Natural killer cell (primary cell): ENCODE measurements around the gene OTP. TPM values are rescaled to one million over a fixed set of nuclear protein-coding genes. Genes with fewer than 3 reads are reported as not detected.

Source experiments
- ATAC-seq, 3 donors: fragments of 150-1000 bp in 2 of 3; fragments of 200-7000 bp in 1 of 3; cut with Tn5 transposase; 1 replicate in 1 of 3; 2 replicates in 2 of 3; pipeline ENCODE4 v1.10.0; 2021; ENCODE audit warnings: mild to moderate bottlenecking in 2 of 3, moderate library complexity in 2 of 3
- DNase-seq, 2 donors: peaks; one replicate each; pipeline versions ENCODE4 v3.0.0 to v3.0.0-alpha.2; 2013 to 2021; ENCODE audit warnings: mixed read lengths in 1 of 2
- H3K27ac ChIP-seq: one replicate; pipeline ENCODE4 v1.5.1; 2013; ENCODE audit warnings: mild to moderate bottlenecking, low read length
- H3K27me3 ChIP-seq: one replicate; pipeline ENCODE4 v1.6.1; 2013; ENCODE audit warnings: low read length; ENCODE audit not compliant: control insufficient read depth, insufficient read depth
- H3K36me3 ChIP-seq: one replicate; pipeline ENCODE4 v1.6.1; 2013; ENCODE audit warnings: low read length; ENCODE audit not compliant: control insufficient read depth, insufficient read depth
- H3K4me1 ChIP-seq: one replicate; pipeline ENCODE4 v1.6.1; 2013; ENCODE audit warnings: low read length; ENCODE audit not compliant: control insufficient read depth, insufficient read depth
- H3K4me3 ChIP-seq: one replicate; pipeline ENCODE4 v1.5.1; 2013; ENCODE audit warnings: low read length
- H3K9me3 ChIP-seq: one replicate; pipeline ENCODE4 v1.6.1; 2013; ENCODE audit warnings: low read length; ENCODE audit not compliant: control insufficient read depth, insufficient read depth
- H3K27ac Mint-ChIP-seq, 2 donors: one replicate each; pipeline ENCODE4 v1.8.0; 2022; ENCODE audit warnings: mild to moderate bottlenecking in 2 of 2, mixed read lengths in 2 of 2, moderate library complexity in 1 of 2
- H3K27me3 Mint-ChIP-seq, 2 donors: one replicate each; pipeline ENCODE4 v1.8.0; 2022; ENCODE audit warnings: low read depth in 2 of 2, mixed read lengths in 2 of 2
- H3K36me3 Mint-ChIP-seq: one replicate; pipeline ENCODE4 v1.8.0; 2022; ENCODE audit warnings: mixed read lengths
- H3K4me1 Mint-ChIP-seq, 2 donors: one replicate each; pipeline ENCODE4 v1.8.0; 2022; ENCODE audit warnings: mixed read lengths in 2 of 2
- H3K4me3 Mint-ChIP-seq: one replicate; pipeline ENCODE4 v1.8.0; 2022; ENCODE audit warnings: mild to moderate bottlenecking, moderate library complexity, mixed read lengths
- H3K9me3 Mint-ChIP-seq, 2 donors: one replicate each; pipeline ENCODE4 v1.8.0; 2022; ENCODE audit warnings: mixed read lengths in 2 of 2
- WGBS: methylation state at CpG from one replicate; pipeline ENCODE4 v1.1.7; 2013; ENCODE audit warnings: missing lambda C conversion rate; ENCODE audit not compliant: insufficient coverage; 5-methylcytosine and 5-hydroxymethylcytosine counted together
- intact Hi-C: fragments of 100-400 bp; cut with micrococcal nuclease; formaldehyde crosslinking; loops from one replicate; pipeline ENCODE4 v1.14.2; 2022
- total RNA-seq, 4 donors: library from RNA; stranded (reverse); fragments of 120-200 nt in 1 of 4; gene quantifications; one replicate each; pipeline versions ENCODE4 v1.2.3 to v1.2.4, GENCODE V29; 2013 to 2022
- TF ChIP-seq, protein P1 (sequence below): fragments of 200-600 bp; IDR thresholded peaks from one replicate; pipeline ENCODE4 v1.8.0; 2022; ENCODE audit warnings: antibody characterized with exemption

Gene OTP
- total RNA-seq, 3 donors from 2014 or later (not counting 1 experiment from before 2014, with no cell fraction given), result not detected

DNA sequence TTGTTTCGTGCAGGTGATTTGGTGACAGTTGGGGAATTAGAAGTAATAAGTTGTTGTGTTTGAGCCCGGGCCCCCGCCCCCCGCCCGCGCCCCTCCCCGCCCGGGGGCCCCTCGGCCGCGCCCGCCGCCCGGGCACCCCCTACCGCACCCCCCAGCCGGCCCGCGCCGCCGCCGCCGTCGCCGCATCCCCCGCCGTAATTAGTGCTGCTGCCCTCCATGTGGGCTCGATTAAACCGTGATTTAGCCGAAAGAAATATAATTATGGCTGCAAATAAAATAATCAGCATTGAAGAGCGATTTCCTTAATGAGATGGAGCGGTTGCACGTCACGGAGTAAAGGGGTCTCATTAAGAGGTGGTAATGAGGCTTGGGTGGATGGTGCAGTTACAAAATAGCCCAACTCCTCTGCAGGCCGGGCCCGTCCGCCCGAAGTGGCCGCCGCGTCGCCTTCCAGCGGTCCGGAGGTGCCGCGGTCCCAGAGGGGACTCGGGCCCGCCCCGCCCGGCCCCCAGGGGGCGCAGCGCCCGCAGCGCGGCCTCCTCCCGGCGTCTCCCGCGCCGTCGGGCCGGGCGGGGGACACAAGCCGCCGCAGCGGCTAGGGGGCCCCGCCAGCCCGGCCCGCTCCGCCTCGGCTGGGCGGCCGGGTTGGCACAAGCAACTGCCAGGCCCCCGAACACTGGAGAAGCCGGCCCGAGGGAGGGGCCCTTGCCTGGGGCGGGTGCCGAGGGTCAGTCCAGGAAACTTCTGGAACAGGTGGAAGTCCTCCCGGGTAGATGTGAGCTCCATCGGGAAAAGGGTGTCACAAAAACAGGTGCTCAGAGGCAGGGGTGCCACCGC, 6.9 kb upstream of the OTP start:
- TF ChIP-seq, protein P1, sequence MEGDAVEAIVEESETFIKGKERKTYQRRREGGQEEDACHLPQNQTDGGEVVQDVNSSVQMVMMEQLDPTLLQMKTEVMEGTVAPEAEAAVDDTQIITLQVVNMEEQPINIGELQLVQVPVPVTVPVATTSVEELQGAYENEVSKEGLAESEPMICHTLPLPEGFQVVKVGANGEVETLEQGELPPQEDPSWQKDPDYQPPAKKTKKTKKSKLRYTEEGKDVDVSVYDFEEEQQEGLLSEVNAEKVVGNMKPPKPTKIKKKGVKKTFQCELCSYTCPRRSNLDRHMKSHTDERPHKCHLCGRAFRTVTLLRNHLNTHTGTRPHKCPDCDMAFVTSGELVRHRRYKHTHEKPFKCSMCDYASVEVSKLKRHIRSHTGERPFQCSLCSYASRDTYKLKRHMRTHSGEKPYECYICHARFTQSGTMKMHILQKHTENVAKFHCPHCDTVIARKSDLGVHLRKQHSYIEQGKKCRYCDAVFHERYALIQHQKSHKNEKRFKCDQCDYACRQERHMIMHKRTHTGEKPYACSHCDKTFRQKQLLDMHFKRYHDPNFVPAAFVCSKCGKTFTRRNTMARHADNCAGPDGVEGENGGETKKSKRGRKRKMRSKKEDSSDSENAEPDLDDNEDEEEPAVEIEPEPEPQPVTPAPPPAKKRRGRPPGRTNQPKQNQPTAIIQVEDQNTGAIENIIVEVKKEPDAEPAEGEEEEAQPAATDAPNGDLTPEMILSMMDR, result peak; percentile 56
- Mint-ChIP-seq H3K27ac (no peak overlapping the region), H3K4me3 (peak overlapping the region; percentile 68), H3K36me3 (peaks cover 6% of the 10 kb centered on the region), H3K4me1 (peaks cover 10 to 20% of the 10 kb centered on the region in 2 donors), H3K9me3 (peaks cover 0 to 2% of the 10 kb centered on the region in 2 donors), H3K27me3 (peaks cover 69 to 94% of the 10 kb centered on the region in 2 donors)
- peak; percentile 71 to 91 (median 75) for ATAC-seq
- H3K4me1 ChIP-seq, result peaks cover 20% of the 10 kb centered on the region
- peaks cover 10% of the 10 kb centered on the region for H3K9me3 ChIP-seq
- intact Hi-C loops, result no loop called here
- WGBS, result 2% methylated on average over 79 of the region's 80 CpGs
- no peak overlapping the region for H3K27ac ChIP-seq
- peak in 1 of 2 donors; percentile 66 for DNase-seq
- peaks cover 58% of the 10 kb centered on the region for H3K27me3 ChIP-seq
- no peaks in the 10 kb centered on the region for H3K36me3 ChIP-seq
- no peak overlapping the region for H3K4me3 ChIP-seq

- DNase-seq (peak in 1 of 2 donors; percentile 9), ATAC-seq (no peak)
- Histone ChIP-seq H3K9me3 (peaks cover 10% of the 10 kb centered on the region), H3K4me3 (no peak overlapping the region), H3K27me3 (peaks cover 64% of the 10 kb centered on the region), H3K36me3 (no peaks in the 10 kb centered on the region), H3K27ac (no peak overlapping the region), H3K4me1 (peaks cover 20% of the 10 kb centered on the region)
- H3K27ac Mint-ChIP-seq, result no peak overlapping the region
- intact Hi-C loops, result no loop called here
- WGBS, result 15% methylated on average over 24 of the region's 33 CpGs
- TF ChIP-seq, protein P1, result no peak
- H3K27me3 Mint-ChIP-seq, result peaks cover 67 to 94% of the 10 kb centered on the region in 2 donors
- H3K4me1 Mint-ChIP-seq, result peaks cover 10 to 20% of the 10 kb centered on the region in 2 donors
- H3K9me3 Mint-ChIP-seq, result peaks cover 0 to 2% of the 10 kb centered on the region in 2 donors
- H3K36me3 Mint-ChIP-seq, result peaks cover 6% of the 10 kb centered on the region
- peak overlapping the region; percentile 69 for H3K4me3 Mint-ChIP-seq
Measured at GRCh38 chr5:77644371-77645157, 6.1 kb upstream of the OTP start.

- H3K27ac ChIP-seq, result no peak overlapping the region
- DNase-seq, result peak in 1 of 2 donors; percentile 9
- intact Hi-C loops, result no loop called here
- Mint-ChIP-seq H3K9me3 (no peaks in the 10 kb centered on the region), H3K4me3 (peak overlapping the region; percentile 69), H3K36me3 (peaks cover 6% of the 10 kb centered on the region), H3K27me3 (peaks cover 67 to 94% of the 10 kb centered on the region in 2 donors), H3K27ac (no peak overlapping the region), H3K4me1 (peaks cover 10 to 25% of the 10 kb centered on the region in 2 donors)
- H3K9me3 ChIP-seq, result peaks cover 10% of the 10 kb centered on the region
- peaks cover 72% of the 10 kb centered on the region for H3K27me3 ChIP-seq
- peaks cover 20% of the 10 kb centered on the region for H3K4me1 ChIP-seq
- WGBS, result 12% methylated on average over 23 of the region's 28 CpGs
- no peaks in the 10 kb centered on the region for H3K36me3 ChIP-seq
- TF ChIP-seq, protein P1, result no peak
- no peak overlapping the region for H3K4me3 ChIP-seq
- ATAC-seq, result no peak
Measured at GRCh38 chr5:77643654-77644370, 5.3 kb upstream of the OTP start.
